Inferior parietal cortex (tissue), 1 donor: ENCODE results near the gene APC2.

Experiments used
- DNase-seq: peaks from one replicate; pipeline ENCODE4 v3.0.0-alpha.2; 2016; ENCODE audit errors: extremely low spot score

APC2 gene

GRCh38 chr19:1446713-1447481, 3.0 kb upstream of the APC2 start:
- DNase-seq: no peak

GRCh38 chr19:1447504-1447903, 2.4 kb upstream of the APC2 start:
- DNase-seq: no peak

GRCh38 chr19:1447944-1448343, 2.0 kb upstream of the APC2 start:
- DNase-seq: no peak

GRCh38 chr19:1450735-1451731, 1.1 kb downstream of the APC2 start:
- no peak for DNase-seq

- DNase-seq: no peak
Measured at GRCh38 chr19:1451916-1452801, 2.2 kb downstream of the APC2 start.

- DNase-seq: no peak
Measured at GRCh38 chr19:1452802-1453524, 3.0 kb downstream of the APC2 start.

GRCh38 chr19:1453525-1454364, 3.8 kb downstream of the APC2 start:
- DNase-seq: peak; percentile 85

GRCh38 chr19:1455002-1455335, 5.0 kb downstream of the APC2 start:
- no peak for DNase-seq

GRCh38 chr19:1455336-1456120, 5.6 kb downstream of the APC2 start:
- no peak for DNase-seq

GRCh38 chr19:1456121-1456900, 6.4 kb downstream of the APC2 start:
- no peak for DNase-seq

GRCh38 chr19:1457031-1457739, 7.3 kb downstream of the APC2 start:
- DNase-seq: no peak

GRCh38 chr19:1457892-1458291, 8.0 kb downstream of the APC2 start:
- DNase-seq: no peak

GRCh38 chr19:1459479-1459878, 9.6 kb downstream of the APC2 start:
- DNase-seq: no peak

- DNase-seq: no peak
Measured at GRCh38 chr19:1460033-1460995, 10.4 kb downstream of the APC2 start.

GRCh38 chr19:1461862-1462261, 11.9 kb downstream of the APC2 start:
- DNase-seq: no peak

GRCh38 chr19:1465191-1466016, 15.5 kb downstream of the APC2 start:
- no peak for DNase-seq
